ENCODE results near the gene SLCO3A1.

DNA sequence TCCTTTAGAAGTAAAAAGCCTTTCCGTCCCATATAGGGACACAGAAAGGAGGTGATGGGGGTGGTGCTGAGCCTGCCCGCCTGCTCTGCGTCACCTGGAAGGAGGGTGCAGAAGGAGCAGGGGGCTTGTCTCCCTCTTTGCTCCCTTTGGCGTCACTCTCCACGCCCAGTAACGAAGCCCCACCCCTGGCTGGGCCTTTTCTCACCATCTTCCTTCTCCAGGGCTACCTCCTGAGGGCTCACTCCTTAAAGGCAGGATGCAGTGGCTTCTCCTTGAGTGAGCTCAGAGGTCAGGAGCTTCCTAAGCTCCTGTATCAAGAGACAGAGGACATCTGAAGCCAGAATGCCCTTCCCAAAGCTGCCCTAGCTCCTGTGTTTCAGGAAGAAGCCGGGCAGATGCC lies 31.5 kb downstream of the SLCO3A1 start:
- TF ChIP-seq, protein P1, sequence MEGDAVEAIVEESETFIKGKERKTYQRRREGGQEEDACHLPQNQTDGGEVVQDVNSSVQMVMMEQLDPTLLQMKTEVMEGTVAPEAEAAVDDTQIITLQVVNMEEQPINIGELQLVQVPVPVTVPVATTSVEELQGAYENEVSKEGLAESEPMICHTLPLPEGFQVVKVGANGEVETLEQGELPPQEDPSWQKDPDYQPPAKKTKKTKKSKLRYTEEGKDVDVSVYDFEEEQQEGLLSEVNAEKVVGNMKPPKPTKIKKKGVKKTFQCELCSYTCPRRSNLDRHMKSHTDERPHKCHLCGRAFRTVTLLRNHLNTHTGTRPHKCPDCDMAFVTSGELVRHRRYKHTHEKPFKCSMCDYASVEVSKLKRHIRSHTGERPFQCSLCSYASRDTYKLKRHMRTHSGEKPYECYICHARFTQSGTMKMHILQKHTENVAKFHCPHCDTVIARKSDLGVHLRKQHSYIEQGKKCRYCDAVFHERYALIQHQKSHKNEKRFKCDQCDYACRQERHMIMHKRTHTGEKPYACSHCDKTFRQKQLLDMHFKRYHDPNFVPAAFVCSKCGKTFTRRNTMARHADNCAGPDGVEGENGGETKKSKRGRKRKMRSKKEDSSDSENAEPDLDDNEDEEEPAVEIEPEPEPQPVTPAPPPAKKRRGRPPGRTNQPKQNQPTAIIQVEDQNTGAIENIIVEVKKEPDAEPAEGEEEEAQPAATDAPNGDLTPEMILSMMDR (conservative IDR thresholded peaks at IDR 0.05), result no peak
- no peak for TF ChIP-seq EZH2 (IDR thresholded peaks at IDR 0.05; ENCODE audit: low read depth)

Data from PC-9 (cell line).